T-helper 1 cell treated with Interleukin-12 subunit alpha and Interleukin-12 subunit beta and Interleukin-4 antibody, amounts not matched to agents 30 ng/mL and 1 ng/mL, for 36 hours (primary cell): ENCODE results near the gene SMIM33. TPM values are rescaled to one million over a fixed set of nuclear protein-coding genes. Genes with fewer than 3 reads are reported as not detected.
"Not testable (repeated sequence)": the region's sequence is repeated elsewhere in the genome, so short reads cannot be mapped to it uniquely, and the experiment has no call there.

Experiments used
- intact Hi-C: fragments of 100-400 bp; cut with micrococcal nuclease; formaldehyde crosslinking; loops from one replicate; pipeline ENCODE4 v1.15.1; 2024
- total RNA-seq: library from RNA; stranded (reverse); gene quantifications from 2 replicates; pipeline ENCODE4 v1.2.3, GENCODE V29; 2022

The SMIM33 gene
- total RNA-seq, 1 donor from 2014 or later, result 0.54 TPM

DNA sequence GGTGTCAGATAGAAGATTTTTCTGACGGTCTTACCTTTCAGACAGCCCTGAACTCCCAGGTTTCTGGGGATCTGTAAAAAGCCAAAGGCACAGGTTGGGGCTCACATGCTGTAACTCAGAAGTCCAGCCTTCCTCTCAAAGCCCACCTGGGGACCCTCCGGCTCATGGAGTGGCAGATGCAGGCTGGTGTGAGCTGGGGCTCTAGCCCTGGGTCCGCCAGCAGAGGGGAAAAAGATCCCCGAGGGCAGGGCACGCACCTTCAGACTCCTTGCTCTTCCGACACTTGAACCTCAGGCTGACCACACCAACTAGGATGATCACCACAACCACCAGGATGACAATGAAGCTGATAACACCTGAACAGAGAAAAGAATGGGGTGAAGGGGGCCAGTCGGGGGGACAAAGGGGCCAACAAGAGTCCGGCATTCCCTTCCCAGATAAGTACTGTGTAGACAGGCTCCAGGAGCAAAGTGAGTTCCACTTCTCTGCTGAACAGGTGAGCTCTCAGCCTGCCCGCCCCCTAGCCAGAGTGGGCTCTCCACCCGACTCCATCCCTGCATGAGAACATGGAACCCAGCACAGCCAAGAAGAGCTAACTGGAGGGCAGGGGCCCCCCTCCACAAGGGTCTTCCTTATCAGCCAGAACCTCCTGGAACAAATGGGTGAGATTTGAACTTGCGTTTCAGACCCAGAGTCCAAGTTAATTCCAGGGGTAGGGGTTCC is 16.1 kb upstream of the SMIM33 start:
- intact Hi-C loops, result no loop called here

DNA sequence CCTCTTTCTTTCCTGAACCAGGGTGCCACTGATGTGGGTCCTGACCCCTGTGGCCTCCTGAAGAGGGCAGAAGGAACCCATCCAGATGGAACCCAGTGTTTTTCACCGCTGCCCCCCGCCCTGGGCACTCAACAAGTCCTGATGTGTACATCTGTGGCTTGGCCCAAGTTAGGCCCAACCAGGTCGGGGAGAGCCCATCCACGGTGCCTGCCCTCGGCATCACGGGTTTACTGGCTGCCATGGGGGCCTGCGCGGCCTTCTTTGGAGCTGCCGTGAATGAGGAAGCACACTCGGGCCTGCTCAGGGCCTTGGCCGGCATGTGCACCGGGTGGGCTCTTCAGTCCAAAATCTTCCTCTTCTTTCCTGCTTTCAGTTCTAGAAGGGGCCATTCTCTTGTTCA is 14.0 kb upstream of the SMIM33 start:
- intact Hi-C loops, result no loop called here

DNA sequence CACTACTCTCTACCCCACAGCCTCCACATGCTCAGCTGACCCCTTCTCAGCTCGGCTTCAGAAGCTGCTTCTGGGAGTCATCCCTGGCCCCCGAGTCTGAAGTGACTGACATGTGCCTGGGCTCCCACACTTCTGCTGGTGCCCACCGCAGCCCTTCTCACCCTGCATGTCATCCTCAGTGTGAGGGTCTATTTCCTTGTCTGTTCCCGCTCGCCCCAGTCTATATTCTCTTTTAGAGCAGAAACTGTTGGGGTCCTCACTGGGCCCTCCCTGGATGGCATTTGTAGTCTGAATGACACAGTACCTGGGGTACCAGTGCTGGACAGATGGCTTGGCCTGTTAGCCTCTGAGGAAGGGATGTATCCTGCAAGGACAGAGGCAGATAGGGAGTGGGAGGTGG is 13.6 kb upstream of the SMIM33 start:
- intact Hi-C loops, result no loop called here

DNA sequence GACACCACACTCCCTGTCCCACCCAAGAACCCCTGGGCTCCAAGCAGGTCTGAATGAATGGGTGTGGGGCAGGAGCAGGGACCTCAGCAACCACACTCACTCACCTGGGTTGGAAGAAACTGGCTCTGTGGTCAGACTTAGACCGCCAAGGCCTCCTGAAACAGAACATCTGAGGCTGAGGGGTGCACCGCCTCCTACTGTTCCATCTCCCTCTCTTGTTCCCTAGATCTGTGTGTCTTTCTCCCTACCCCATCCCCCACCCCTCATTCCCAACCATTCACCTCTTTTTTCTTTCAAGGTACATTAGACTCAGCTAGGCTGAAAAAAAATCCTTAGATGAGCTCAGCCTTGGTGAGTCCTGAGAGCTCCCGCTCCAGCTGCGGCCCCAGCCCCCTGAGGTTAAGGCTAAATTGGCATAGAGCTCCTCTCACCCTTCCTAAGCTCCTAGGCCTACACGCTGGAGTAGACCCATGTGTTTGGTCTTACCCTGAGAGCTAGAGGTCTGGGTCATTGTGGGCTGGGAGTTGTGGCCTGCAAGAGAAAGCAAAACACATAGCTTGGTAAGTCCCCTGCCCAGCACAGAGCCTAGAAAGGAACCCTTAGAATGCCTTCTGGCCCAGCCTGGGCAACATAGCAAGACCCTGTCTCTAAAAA is 13.0 kb upstream of the SMIM33 start:
- intact Hi-C loops, result loop anchor here (1.0 to 2.0 kb wide), 6 partner anchors 10 to 65 kb away; partner anchors contain the start of gene DNAJC18

DNA sequence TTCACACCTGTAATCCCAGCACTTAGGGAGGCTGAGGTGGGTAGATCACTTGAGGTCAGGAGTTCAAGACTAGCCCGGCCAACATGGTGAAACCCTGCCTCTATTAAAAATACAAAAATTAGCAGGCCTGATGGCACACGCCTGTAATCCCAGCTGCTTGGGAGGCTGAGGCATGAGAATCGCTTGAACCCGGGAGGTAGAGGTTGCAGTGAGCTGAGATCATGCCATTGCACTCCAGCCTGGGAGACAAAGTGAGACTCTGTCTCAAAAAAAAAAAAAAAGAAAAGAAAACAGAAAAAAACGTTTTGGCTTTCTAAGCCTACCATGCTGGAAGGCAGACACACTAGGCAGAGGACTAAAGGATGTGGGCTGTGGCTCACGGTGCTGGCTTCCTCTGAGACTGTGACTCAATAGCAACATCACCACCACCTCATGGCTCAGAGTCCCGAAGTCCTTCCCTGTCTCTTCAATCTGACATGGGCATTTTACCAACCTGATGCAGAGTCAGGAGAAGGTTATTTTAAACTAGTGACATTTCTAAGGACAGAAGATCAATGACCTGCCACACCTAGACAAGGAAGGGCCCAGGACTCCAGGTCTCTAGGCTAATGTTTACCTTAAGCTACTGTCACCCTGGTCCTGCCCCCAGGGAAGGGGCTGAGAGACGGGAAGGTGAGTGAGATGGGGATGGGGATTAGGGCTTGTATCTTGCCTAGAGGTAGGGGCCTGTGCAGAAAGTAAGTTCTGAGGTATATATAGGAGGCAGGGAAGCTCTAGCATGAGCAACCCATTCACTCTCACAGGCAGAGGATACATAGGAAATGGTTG is 12.0 kb upstream of the SMIM33 start:
- intact Hi-C loops, result loop anchor here (1.0 to 2.0 kb wide), 9 partner anchors 10 to 179 kb away; partner anchors contain the start of genes DNAJC18 and STING1

GRCh38 chr5:139459451-139459934 is 11.3 kb upstream of the SMIM33 start:
- intact Hi-C loops, result loop anchor here (1.0 to 2.0 kb wide), 5 partner anchors 9 to 178 kb away; partner anchors contain the start of gene STING1

- intact Hi-C loops, result no loop called here
Measured at GRCh38 chr5:139460455-139460854, 10.3 kb upstream of the SMIM33 start.

DNA sequence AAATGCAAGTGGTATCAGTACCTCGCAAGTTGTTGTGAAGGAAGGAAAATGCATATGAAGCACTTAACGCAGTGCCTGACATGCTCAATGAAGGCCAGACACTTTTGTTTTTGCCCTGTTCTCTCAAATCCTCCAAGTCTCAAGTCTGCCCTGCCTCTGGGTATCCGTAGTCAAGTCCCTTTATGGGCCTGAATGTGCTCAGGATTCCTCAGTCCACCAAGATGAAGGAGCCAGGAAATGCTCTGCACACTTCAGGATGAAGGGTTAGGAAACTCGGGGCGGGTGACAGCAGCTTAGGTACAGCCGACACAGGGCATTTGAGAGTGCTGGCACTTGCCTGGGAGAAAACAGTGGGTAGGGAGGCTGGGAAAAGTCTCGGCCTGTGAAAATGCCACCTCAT is 9.6 kb upstream of the SMIM33 start:
- intact Hi-C loops, result no loop called here

DNA sequence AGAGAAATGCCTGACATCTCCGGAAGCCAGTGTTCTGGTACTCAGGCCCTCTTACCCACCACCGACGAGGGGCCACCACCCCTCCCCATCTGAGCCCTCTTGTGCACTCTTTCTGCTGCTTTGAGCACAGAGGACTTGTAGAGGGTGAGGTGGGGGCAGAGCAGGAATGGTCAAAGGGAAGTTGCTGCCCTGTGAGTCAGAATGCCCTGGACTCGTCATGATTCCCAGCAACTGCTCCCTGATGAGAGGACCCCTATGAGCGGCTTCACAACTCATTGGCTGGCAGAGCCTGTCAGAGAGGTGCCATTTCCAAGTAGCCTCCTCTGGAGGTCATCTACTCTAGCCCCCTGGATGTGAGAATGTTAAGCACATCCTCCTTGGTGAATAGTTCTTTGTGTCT is 9.1 kb upstream of the SMIM33 start:
- intact Hi-C loops, result no loop called here

DNA sequence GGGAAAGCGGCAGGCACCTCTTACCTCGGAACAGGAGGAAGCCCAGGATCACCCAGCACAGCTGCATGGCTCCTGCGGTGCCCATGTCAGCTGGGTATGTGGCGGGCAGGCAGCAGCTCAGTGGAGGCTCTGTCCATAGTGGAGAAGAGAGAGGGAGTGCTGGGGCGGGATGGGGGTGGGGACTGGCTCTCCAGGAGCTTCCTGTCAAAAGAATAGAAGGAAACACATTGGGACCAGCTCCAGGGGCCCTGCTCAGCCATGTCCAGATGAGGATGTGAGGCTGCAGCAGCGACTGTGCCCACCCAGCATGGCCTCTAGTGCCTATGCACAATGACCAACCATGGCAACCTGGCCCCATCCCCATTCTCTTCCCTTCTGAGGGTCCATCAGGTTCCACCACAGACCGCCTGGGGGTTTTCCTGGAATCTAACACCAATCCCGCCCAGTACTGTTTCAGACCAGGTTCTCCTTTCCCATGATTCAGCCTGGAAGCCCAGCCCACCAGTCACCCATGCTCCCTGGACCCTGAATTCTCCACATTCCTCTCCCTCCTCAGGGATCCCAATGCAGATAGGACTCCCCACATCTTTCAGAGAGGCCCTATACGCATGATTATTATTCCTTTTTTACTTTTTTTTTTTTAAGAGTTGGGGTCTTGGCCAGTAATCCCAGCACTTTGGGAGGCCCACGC is 8.1 kb upstream of the SMIM33 start, which contains the start of gene ECSCR:
ECSCR (minus strand) TSS at position 158 of the 691 bp plus-strand sequence; CDS start at position 85, 73 bp downstream.
- intact Hi-C loops, result no loop called here

- intact Hi-C loops, result loop anchor here (1.0 kb wide), 1 partner anchor 9 kb away; no protein-coding TSS in a partner anchor
Measured at GRCh38 chr5:139468421-139468931, 2.3 kb upstream of the SMIM33 start.

DNA sequence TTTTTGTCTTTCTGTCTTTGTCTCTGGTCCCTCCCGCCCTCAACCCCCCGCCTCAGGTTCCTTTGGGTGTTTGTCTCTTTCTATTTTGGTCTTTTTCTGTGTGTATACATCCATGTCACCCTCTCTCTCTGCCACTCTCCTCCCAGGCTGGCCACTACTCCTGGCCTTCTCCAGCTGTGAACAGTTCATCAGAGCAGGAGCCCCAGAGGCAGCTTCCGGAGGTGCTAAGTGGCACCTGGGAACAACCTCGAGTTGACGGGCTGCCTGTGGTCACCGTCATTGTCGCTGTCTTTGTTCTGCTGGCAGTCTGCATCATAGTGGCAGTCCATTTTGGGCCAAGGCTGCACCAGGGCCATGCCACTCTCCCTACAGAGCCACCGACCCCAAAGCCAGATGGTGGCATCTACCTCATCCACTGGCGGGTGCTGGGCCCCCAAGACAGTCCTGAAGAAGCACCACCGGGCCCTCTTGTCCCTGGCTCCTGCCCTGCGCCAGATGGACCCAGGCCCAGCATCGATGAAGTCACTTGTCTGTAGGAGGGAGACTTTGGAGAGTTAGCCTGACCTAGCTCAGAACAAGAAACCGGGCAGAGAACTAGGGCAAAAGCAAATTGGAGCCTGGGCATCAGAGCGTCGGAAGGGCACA is 1.7 kb downstream of the SMIM33 start:
- intact Hi-C loops, result loop anchor here (2.0 to 5.0 kb wide), 2 partner anchors 14 to 40 kb away; no protein-coding TSS in a partner anchor

- intact Hi-C loops, result loop anchor here (2.0 to 5.0 kb wide), 2 partner anchors 14 to 39 kb away; no protein-coding TSS in a partner anchor
Measured at GRCh38 chr5:139473105-139473504, 2.3 kb downstream of the SMIM33 start.

DNA sequence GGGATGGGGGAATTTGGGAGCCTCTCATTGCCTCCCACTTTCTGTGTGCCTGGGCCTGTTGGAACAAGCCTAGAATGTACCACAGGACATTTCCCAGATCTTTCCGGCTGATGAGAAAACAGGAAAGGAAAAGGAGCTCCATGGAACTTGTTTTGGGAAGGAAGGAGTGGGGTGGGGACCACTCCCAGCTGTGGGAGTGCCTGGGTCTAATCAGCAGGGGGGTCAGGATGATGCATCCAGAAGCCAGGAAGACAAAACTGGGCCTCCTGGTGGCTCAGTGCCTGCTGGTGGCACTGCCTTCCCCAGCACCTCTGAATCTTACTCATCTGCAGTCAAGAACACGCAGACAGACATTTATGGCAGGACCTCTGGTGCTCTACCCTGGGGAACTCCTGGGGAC is 2.8 kb downstream of the SMIM33 start:
- intact Hi-C loops, result loop anchor here (2.0 to 5.0 kb wide), 2 partner anchors 15 to 39 kb away; no protein-coding TSS in a partner anchor

GRCh38 chr5:139474890-139475791 is 4.3 kb downstream of the SMIM33 start:
- intact Hi-C loops, result loop anchor here (1.0 to 5.0 kb wide), 2 partner anchors 7 to 37 kb away; partner anchors contain the start of gene STING1

- intact Hi-C loops, result no loop called here
Measured at GRCh38 chr5:139475865-139476617, 5.2 kb downstream of the SMIM33 start.

GRCh38 chr5:139478657-139479423 is 8.0 kb downstream of the SMIM33 start:
- intact Hi-C loops, result not testable (repeated sequence)
